Raji (cell line): ENCODE measurements around the gene GCNT2.

Experiments used
- POLR2A ChIP-seq: IDR thresholded peaks from 2 replicates; pipeline ENCODE4 v1.6.1; 2011; ENCODE audit warnings: low read depth, low read length, control low read depth; ENCODE audit not compliant: insufficient read depth

GCNT2 gene

DNA sequence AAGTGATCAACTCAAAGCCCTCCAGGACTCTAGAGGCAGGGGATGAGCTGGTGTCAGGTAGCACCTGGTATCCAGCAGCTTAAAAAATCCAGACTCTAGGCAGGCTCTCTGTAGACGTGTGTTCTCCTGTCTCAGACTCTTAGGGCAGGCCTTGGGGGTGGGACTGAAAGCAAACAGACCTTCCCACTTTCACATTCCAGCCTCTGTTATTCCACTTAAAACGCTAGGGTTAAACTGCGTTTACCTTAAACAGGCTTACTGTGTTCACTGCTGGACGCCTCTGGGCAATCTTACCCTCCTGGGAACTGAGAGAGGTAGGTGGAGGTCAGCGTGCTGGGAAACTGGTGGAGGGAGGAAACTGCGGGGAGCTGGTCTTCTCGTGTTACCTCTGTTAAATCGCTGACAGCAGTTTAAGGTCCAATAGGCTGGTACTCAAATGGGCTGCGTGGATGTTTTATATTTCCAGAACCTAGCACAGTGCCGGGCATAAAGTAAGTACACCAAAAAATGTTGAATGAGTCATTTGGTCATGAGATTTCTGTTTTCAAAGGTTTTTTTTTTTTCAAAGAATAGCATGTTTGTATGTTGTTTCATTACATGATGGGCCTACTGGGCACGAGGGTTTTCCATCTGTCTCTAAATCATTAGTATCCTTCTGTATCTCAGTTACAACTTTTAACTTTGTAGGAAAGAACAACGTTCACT lies at the start of gene GCNT2:
TSS of gene GCNT2 (plus strand) at position 248 of the 705 bp plus-strand sequence. CDS start 7,561 bp downstream, outside the sequence.
- no peak for TF ChIP-seq POLR2A

DNA sequence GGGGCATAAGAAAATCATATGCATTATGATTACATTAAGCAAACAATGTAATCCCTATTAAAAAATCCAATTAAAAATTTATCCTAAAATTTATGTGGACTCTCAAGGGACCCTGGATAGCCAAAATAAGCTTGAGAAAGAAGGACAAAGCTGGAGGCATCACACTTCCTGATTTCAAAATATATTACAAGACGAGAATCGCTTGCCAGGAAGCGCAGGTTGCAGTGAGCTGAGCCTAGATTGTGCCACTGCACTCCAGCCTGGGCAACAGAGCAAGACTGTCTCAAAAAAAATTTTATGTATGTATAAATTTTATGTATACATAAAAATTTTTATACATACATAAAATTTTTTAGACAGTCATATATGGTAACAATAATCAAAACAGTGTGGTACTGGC lies 48.5 kb upstream of the GCNT2 start:
- TF ChIP-seq POLR2A: no peak

DNA sequence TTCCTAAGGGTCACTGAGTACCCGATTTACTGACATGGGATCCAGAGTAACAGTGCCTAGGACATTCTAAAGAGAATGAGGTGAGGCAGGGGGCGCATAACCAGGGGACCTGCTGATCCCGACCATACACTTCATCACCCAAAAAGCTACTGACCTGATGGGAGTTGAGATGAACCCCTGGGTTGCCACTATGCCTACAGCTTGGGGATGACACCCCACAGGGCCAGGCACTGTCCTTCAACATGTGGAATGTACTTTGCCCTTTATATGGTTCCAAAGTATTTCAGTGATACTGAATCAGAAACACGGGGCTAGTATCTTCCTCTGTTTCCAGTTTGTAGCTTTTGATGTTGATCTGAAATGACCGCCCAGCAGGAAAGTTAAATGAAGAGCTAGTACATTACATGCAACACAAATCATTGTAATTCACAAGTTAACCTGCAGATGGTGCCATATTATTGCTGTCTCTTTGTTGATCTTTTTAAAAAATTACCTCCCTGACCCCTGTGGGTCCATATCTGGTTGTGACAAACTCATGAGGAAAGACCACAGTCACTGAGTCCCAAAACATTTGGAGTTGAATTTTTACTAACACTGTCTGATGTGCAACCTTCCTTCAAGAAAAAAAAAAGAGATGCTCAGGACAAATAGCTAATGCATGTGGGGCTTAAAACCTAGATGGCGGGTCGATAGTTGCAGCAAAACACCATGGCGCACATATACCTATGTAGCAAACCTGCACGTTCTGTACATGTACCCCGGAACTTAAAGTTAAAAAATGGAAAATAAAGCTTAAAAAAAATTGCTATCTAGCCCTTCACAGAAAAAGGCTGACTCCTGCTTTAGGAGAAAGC lies 42.7 kb upstream of the GCNT2 start:
- no peak for TF ChIP-seq POLR2A

- TF ChIP-seq POLR2A: no peak
Observed at GRCh38 chr6:10479939-10480700, 41.0 kb upstream of the GCNT2 start.

GRCh38 chr6:10481101-10481500 lies 40.0 kb upstream of the GCNT2 start:
- TF ChIP-seq POLR2A: no peak

DNA sequence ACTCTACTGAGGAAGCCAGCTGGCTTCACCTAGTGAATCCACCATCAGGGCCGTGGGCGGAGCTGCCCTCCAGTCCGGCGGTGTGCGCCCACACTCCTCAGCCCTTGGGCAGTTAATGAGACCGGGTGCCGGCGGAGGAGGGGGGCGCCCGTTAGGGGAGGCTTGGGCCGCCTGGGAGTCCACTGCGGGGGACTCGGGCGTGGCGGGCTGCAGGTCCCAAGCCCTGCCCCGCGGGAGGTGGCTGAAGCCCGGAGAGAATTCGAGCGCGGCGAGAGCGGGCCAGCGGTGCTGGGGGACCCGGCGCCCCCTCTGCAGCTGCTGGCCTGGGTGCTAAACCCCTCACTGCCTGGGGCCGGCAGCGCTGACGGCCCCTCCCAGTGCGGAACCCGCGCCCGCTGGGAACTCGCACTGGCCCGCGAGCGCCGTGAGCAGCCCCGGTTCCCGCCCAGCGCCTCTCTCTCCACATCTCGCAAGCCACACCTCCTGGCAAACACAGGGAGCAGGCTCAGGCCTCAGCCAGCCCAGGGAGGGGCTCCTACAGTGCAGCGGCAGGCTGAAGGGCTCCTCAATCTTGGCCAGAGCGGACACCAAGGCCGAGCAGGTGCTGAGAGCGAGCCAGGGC lies 38.4 kb upstream of the GCNT2 start:
- no peak for TF ChIP-seq POLR2A

GRCh38 chr6:10484912-10485311 lies 36.2 kb upstream of the GCNT2 start:
- no peak for TF ChIP-seq POLR2A

DNA sequence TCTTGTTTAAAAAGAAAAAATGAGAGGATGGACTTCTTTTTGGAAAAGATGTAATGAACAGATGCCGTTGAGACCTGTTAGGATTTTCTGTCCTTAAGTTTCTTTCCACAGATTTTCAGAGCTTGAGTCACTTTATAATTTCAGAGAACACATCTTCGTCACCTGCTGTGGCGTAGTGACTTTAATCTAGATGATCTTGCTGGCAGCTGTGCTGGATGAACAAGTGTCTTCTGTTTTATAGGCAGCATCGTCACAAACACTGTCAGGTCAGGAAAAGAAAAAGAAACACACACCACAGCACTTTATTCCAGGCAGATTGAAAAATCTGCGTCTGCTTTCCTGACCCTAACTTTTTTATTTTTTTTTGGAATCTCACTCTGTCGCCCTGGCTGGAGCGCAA lies 35.7 kb upstream of the GCNT2 start:
- TF ChIP-seq POLR2A: no peak

DNA sequence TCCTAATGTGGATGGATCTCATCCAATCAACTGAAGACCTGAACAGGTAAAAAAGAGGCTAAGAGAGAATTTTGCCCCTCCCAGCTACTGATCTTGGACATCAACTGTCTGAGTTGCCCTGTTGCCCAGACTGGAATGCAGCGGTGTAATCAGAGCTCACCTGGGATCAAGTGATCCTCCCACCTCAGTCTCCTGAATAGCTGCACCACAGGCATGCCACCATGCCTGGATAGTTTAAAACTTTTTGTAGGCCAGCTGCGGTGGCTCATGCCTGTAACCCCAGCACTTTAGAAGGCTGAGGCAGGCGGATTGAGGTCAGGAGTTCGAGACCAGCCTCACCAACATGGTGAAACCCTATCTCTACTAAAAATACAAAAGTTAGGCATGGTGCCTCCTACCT lies 34.9 kb upstream of the GCNT2 start:
- TF ChIP-seq POLR2A: no peak

DNA sequence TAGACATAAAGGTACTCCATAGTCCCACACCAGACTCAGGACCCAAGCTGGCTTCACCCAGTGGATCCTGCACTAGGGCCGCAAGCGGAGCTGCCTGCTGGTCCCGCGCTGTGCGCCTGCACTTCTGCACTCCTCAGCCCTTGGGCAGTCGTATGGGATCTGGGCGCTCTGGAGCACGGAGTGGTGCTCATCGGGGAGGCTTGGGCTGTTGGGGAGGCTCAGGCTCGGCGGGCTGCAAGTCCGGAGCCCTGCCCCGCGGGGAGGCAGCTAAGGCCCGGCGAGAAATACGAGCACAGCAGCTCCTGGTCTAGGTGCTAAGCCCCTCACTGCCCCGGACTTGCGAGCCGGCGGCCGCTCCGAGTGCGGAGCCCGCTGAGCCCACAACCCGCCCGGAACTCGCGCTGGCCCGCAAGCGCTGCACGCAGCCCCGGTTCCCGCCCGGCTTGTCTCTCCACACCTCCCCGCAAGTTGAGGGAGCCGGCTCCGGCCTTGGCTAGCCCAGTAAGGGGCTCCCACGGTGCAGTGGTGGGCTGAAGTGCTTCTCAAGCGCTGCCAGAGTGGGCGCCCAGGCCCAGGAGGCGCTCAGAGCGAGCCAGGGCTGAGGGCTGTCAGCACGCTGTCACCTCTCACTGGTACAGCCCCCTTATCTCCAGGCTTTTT lies 33.4 kb upstream of the GCNT2 start:
- no peak for TF ChIP-seq POLR2A

DNA sequence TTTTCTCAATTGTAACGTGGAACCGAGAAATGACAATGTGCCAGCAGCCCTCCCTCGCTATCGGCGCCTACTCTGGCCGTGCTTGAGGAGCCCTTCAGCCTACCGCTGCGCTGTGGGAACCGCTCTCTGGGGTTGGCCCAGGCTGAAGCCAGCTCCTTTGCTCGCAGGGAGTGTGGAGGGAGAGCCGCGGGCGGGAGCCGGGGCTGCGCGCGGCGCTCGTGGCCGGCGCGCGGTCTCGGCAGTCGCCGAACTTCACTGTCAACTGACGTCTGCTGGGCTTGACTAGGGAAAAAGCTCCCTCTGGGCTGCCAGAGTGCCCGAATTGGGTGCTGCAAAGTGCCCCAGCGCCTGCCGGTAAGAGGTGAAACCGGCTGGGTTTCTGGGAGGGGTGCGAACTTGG lies 29.7 kb upstream of the GCNT2 start:
- TF ChIP-seq POLR2A: no peak

DNA sequence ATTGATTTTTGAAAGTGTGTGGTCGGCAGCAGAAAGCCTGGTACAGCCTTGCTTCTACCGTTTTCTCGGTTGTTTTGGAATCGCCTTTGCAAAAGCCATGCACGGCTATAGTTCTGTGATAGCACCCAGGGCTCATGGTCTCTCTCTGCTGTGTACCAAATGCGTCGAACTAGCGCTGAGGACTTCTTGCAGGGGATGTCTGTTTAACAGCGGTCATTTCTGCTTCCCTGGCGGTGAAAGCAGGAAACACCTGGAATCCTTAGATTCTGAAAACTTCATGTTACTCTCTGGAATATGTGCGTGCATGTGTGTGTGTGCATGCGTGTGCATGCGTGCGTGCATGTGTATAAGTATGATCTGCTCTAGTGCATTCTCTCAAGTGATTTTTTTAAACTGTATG lies 26.1 kb upstream of the GCNT2 start:
- no peak for TF ChIP-seq POLR2A

GRCh38 chr6:10505529-10505928 lies 15.6 kb upstream of the GCNT2 start:
- no peak for TF ChIP-seq POLR2A

- TF ChIP-seq POLR2A: no peak
Observed at GRCh38 chr6:10507298-10507697, 13.9 kb upstream of the GCNT2 start.

DNA sequence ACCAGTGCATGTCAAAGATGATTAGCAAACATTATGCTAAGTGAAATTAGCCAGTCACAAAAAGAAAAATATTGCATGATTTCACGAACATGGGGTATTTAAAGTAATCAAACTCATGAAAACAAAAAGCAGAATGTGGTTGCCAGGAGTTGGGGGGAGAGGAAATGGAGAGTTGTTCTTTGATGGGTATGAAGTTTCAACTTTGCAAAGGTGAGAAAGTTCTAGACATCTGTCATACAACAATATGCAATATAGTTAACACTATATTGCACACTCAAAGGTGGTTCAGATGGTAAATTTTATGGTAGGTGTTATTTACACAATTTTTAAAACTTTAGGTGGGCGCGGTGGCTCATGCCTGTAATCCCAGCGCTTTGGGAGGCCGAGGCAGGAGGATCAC lies 13.4 kb upstream of the GCNT2 start:
- no peak for TF ChIP-seq POLR2A
